IMR-90 (cell line): ENCODE results near the gene SART1. TPM values are rescaled to one million over a fixed set of nuclear protein-coding genes. Genes with fewer than 3 reads are reported as not detected.

Source experiments
- ATAC-seq: fragments of 200-7000 bp; cut with Tn5 transposase; 2 replicates; pipeline ENCODE4 v1.9.1; 2020; ENCODE audit warnings: low read depth, mild to moderate bottlenecking, moderate library complexity
- BruUV-seq: library from RNA; stranded (reverse); fragments of 400-500 nt; replicated peaks from 2 replicates; lab custom pipeline; 2021; lab: Mats Ljungman, UMichigan
- CTCF ChIA-PET: fragments of 300-600 bp; formaldehyde crosslinking; extraction: SDS; loops from one replicate; lab custom pipeline; 2021; ENCODE audit warnings: antibody characterized with exemption; lab: Yijun Ruan, JAX
- POLR2A ChIA-PET: fragments of 300-600 bp; sonication (Branson Sonifier 250); formaldehyde crosslinking; loops from one replicate; lab custom pipeline; 2022; ENCODE audit warnings: antibody characterized with exemption; ENCODE audit not compliant: unreplicated experiment; lab: Charles Lee
- DNase-seq: peaks from one replicate; pipeline ENCODE4 v3.0.0; 2013
- H2AFZ ChIP-seq: replicated peaks from 2 replicates; pipeline ENCODE3; 2013; ENCODE audit warnings: low read length, mild to moderate bottlenecking; ENCODE audit not compliant: poor library complexity
- H2AK5ac ChIP-seq: 2 replicates; pipeline ENCODE4 v1.6.1; 2013; ENCODE audit warnings: low read depth, low read length, inconsistent platforms
- H2AK9ac ChIP-seq: replicated peaks from 2 replicates; pipeline ENCODE3; 2013; ENCODE audit warnings: mild to moderate bottlenecking, low read depth, low read length, moderate library complexity; ENCODE audit not compliant: poor library complexity
- H2BK120ac ChIP-seq: 2 replicates; pipeline ENCODE4 v1.6.1; 2013; ENCODE audit warnings: low read depth, low read length, inconsistent platforms
- H2BK15ac ChIP-seq: 3 replicates; pipeline ENCODE4 v1.6.1; 2013; ENCODE audit warnings: low read depth, low read length, inconsistent platforms
- H2BK20ac ChIP-seq: 2 replicates; pipeline ENCODE4 v1.6.1; 2013; ENCODE audit warnings: low read depth, mild to moderate bottlenecking, inconsistent platforms, low read length, moderate library complexity
- H2BK5ac ChIP-seq: 2 replicates; pipeline ENCODE4 v1.6.1; 2013; ENCODE audit warnings: mild to moderate bottlenecking, low read depth, low read length, inconsistent platforms; ENCODE audit not compliant: poor library complexity, severe bottlenecking
- H3K14ac ChIP-seq: replicated peaks from 2 replicates; pipeline ENCODE4 v1.6.1; 2013; ENCODE audit warnings: low read depth, low read length, inconsistent platforms
- H3K18ac ChIP-seq: 2 replicates; pipeline ENCODE4 v1.6.1; 2013; ENCODE audit warnings: low read depth, low read length, control low read depth
- H3K23ac ChIP-seq: 2 replicates; pipeline ENCODE4 v1.6.1; 2013; ENCODE audit warnings: low read depth, low read length, inconsistent platforms
- H3K27ac ChIP-seq: 2 replicates; pipeline ENCODE4 v1.5.1; 2013; ENCODE audit warnings: mild to moderate bottlenecking, control low read depth, low read length; ENCODE audit not compliant: insufficient read depth
- H3K27me3 ChIP-seq: 2 replicates; pipeline ENCODE4 v1.6.1; 2013; ENCODE audit warnings: low read length; ENCODE audit not compliant: control insufficient read depth, insufficient read depth
- H3K36me3 ChIP-seq: 2 replicates; pipeline ENCODE4 v1.6.1; 2013; ENCODE audit warnings: low read length, mixed read lengths; ENCODE audit not compliant: control insufficient read depth, insufficient read depth
- H3K4ac ChIP-seq: 2 replicates; pipeline ENCODE4 v1.6.1; 2013; ENCODE audit warnings: low read depth, low read length, inconsistent platforms
- H3K4me1 ChIP-seq: 2 replicates; pipeline ENCODE4 v1.6.1; 2013; ENCODE audit warnings: low read length, mixed read lengths; ENCODE audit not compliant: control insufficient read depth, insufficient read depth
- H3K4me2 ChIP-seq: 2 replicates; pipeline ENCODE4 v1.6.1; 2013; ENCODE audit warnings: low read depth, mild to moderate bottlenecking, control low read depth, low read length, moderate library complexity
- H3K4me3 ChIP-seq: 2 replicates; pipeline ENCODE4 v1.5.1; 2013; ENCODE audit warnings: low read depth, mild to moderate bottlenecking, control low read depth, low read length, moderate library complexity; ENCODE audit not compliant: insufficient read depth
- H3K56ac ChIP-seq: 2 replicates; pipeline ENCODE4 v1.6.1; 2013; ENCODE audit warnings: low read length, inconsistent platforms; ENCODE audit not compliant: insufficient read depth; ENCODE audit errors: extremely low read depth
- H3K79me1 ChIP-seq, 2 experiments: 2 replicates each; pipeline ENCODE4 v1.6.1; 2013; ENCODE audit warnings: low read length in 2 of 2, inconsistent platforms in 1 of 2, low read depth in 1 of 2
- H3K9ac ChIP-seq: 2 replicates; pipeline ENCODE4 v1.6.1; 2013; ENCODE audit warnings: low read depth, low read length, control low read depth
- H3K9me1 ChIP-seq: 2 replicates; pipeline ENCODE4 v1.6.1; 2013; ENCODE audit warnings: low read length, inconsistent platforms; ENCODE audit not compliant: insufficient read depth
- H3K9me3 ChIP-seq: 2 replicates; pipeline ENCODE4 v1.6.1; 2013; ENCODE audit warnings: low read length; ENCODE audit not compliant: control insufficient read depth, insufficient read depth
- H4K20me1 ChIP-seq: 2 replicates; pipeline ENCODE4 v1.6.1; 2013; ENCODE audit warnings: low read length, inconsistent platforms; ENCODE audit not compliant: insufficient read depth
- H4K5ac ChIP-seq: 2 replicates; pipeline ENCODE4 v1.6.1; 2013; ENCODE audit warnings: mild to moderate bottlenecking, low read depth, low read length, control low read depth
- H4K8ac ChIP-seq, 2 experiments: 2 replicates each; pipeline ENCODE4 v1.6.1; 2013; ENCODE audit warnings: low read depth in 2 of 2, low read length in 2 of 2, control low read depth in 1 of 2, inconsistent platforms in 1 of 2
- H4K91ac ChIP-seq: 2 replicates; pipeline ENCODE4 v1.6.1; 2013; ENCODE audit warnings: low read depth, low read length, inconsistent platforms; ENCODE audit not compliant: insufficient read depth
- BHLHE40 ChIP-seq: fragments of 150-350 bp; IDR thresholded peaks from 2 replicates; pipeline ENCODE4 v1.6.1; 2016; ENCODE audit warnings: mild to moderate bottlenecking, low read depth, low read length
- CHD1 ChIP-seq: IDR thresholded peaks from 2 replicates; pipeline ENCODE4 v1.6.1; 2012; ENCODE audit warnings: low read depth, low read length, improper control_type of control experiment
- MAFK ChIP-seq: IDR thresholded peaks from 2 replicates; pipeline ENCODE4 v1.6.1; 2012; ENCODE audit warnings: low read depth, low read length, improper control_type of control experiment
- MAZ ChIP-seq: IDR thresholded peaks from 2 replicates; pipeline ENCODE4 v1.6.1; 2012; ENCODE audit warnings: low read depth, mild to moderate bottlenecking, low read length, improper control_type of control experiment, moderate library complexity, borderline replicate concordance
- RAD21 ChIP-seq: IDR thresholded peaks from 2 replicates; pipeline ENCODE4 v1.6.1; 2012; ENCODE audit warnings: low read length, improper control_type of control experiment
- RFX5 ChIP-seq: IDR thresholded peaks from 2 replicates; pipeline ENCODE4 v1.8.0; 2012; ENCODE audit warnings: low read depth, mild to moderate bottlenecking, low read length, moderate library complexity
- SMC3 ChIP-seq: fragments of 150-350 bp; IDR thresholded peaks from 2 replicates; pipeline ENCODE4 v1.6.1; 2016; ENCODE audit warnings: low read depth, mild to moderate bottlenecking, antibody characterized with exemption, low read length, moderate library complexity
- WGBS, 2 experiments: methylation state at CpG; one replicate each; pipeline versions ENCODE4 v1.1.5 to v1.1.7; 2013; ENCODE audit warnings: missing lambda C conversion rate in 2 of 2; ENCODE audit not compliant: insufficient read length in 1 of 2; ENCODE audit errors: extremely low coverage in 2 of 2; 5-methylcytosine and 5-hydroxymethylcytosine counted together
- dilution Hi-C: fragments of 300-500 bp; cut with HindIII; formaldehyde crosslinking; loops from one replicate; pipeline ENCODE4 v1.14.3; 2018; ENCODE audit warnings: low sequenced_read_pairs; ENCODE audit not compliant: unreplicated experiment
- in situ Hi-C: fragments of 300-500 bp; cut with MboI; formaldehyde crosslinking; loops from 3 replicates; pipeline ENCODE4 v1.14.3; 2019; ENCODE audit warnings: low sequenced_read_pairs, inconsistent platforms, mixed read lengths
- intact Hi-C: fragments of 100-400 bp; cut with micrococcal nuclease; formaldehyde crosslinking; loops from 2 replicates; pipeline ENCODE4 v1.10.0; 2022
- polyA plus RNA-seq, 3 experiments: library from polyadenylated mRNA; depleted of rRNA; stranded (reverse); fragments of >200 nt; gene quantifications; 2 replicates each; pipeline ENCODE4 v1.2.3, GENCODE V29; 2012; ENCODE audit warnings: low replicate concordance in 1 of 3
- total RNA-seq: library from RNA; depleted of rRNA; stranded (reverse); fragments of >200 nt; gene quantifications from 2 replicates; pipeline ENCODE4 v1.2.3, GENCODE V29; 2012
- TF ChIP-seq, protein P1 (sequence below): conservative IDR thresholded peaks from 2 replicates; pipeline ENCODE4 v1.5.1; 2012; ENCODE audit warnings: mild to moderate bottlenecking, low read depth, low read length, improper control_type of control experiment

SART1 gene
- total and polyA plus RNA-seq, 2 of the 4 experiments (the other 2 are of a cell fraction), result 25.5 to 43.5 TPM

DNA sequence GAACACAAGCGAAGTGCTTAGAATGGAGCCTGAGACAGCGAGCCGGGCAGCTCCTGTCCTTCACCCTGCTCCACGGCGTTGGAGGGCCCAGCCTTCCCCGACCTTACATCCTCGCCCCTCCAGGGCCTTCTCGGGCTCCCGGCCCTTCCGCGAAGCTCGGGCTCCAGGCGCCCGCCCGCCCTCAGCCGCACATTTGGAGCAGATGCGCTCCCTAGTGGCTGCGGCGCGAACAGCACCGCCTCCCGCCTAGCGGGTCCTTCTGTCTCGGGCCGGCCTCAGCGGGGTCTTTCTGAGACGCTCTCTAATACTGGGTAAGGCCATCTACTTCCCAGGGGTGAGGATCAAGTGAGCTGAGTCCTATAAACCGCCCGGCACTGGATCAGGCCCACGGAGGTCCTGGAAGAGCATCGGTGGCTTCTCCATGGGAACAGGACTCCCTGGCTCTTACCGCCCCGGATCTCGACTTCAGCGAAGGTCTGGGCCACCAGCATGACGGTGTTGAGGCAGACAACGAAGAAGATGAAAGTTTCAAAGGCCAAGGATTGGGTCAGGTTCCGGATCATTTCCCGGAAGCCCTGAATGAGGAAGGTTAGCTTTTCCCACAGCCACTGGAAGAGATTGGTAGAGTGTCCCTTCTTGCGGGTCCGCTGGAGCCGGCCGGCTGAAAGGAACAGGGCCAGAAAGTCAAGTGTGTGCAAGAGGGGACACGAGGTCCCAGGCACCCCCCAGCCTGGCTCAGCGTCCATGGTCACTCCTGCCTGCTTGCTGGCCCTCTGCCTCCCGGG, 61.1 kb downstream of the SART1 start:
- no peak overlapping the region for H2BK5ac ChIP-seq
- H3K9me1 ChIP-seq, result peaks cover 5% of the 10 kb centered on the region; the same call in 1 of the 2 replicates
- peak overlapping the region; percentile 88 for H4K5ac ChIP-seq
- H2BK15ac ChIP-seq, result no peak overlapping the region
- no peak overlapping the region; the same call in 1 of the 2 replicates for H3K9ac ChIP-seq
- H3K56ac ChIP-seq, result no peak overlapping the region
- H3K4me1 ChIP-seq, result peaks cover 9% of the 10 kb centered on the region
- no peak overlapping the region for H3K27ac ChIP-seq
- BruUV-seq, result no TSS peak
- peak overlapping the region; percentile 62 to 97 for H4K8ac ChIP-seq
- peaks cover 0 to 4% of the 10 kb centered on the region in 2 experiments; a peak in 1 of 4 replicates for H3K79me1 ChIP-seq
- H3K27me3 ChIP-seq, result no peaks in the 10 kb centered on the region; the same call in 1 of the 2 replicates
- in situ Hi-C loops (no loop called here), intact Hi-C loops (no loop called here), dilution Hi-C loops (no loop called here)
- peak overlapping the region; percentile 98 for H2AFZ ChIP-seq
- ATAC-seq (peak; percentile 95), DNase-seq (peak; percentile 29)
- peak overlapping the region; percentile 79 for H2AK9ac ChIP-seq
- no peak overlapping the region for H3K4me3 ChIP-seq
- no peak overlapping the region for H2BK20ac ChIP-seq
- 0 out of 2 replicates have a peak overlapping the region, but pooled peaks have one; percentile 17 for H2AK5ac ChIP-seq
- H4K91ac ChIP-seq, result peak overlapping the region; percentile 76; the same call in 1 of the 2 replicates
- peak overlapping the region; percentile 71 for H3K4me2 ChIP-seq
- H2BK120ac ChIP-seq, result peak overlapping the region; percentile 72; the same call in 1 of the 2 replicates
- peak overlapping the region; percentile 33; the same call in 1 of the 2 replicates for H3K18ac ChIP-seq
- peak overlapping the region; percentile 86 for H3K4ac ChIP-seq
- H3K14ac ChIP-seq, result no peak overlapping the region; the same call in 1 of the 2 replicates
- H3K23ac ChIP-seq, result no peak overlapping the region
- no peaks in the 10 kb centered on the region for H3K36me3 ChIP-seq
- ChIA-PET POLR2A (no interaction called here), CTCF (interaction anchor here (0.6 to 1.8 kb wide), 7 partner anchors 14 to 207 kb away, joined by 3 to 5 read pairs (median 3); partner anchors contain the start of gene SF3B2)
- no peaks in the 10 kb centered on the region for H3K9me3 ChIP-seq
- H4K20me1 ChIP-seq, result no peaks in the 10 kb centered on the region
- TF ChIP-seq RAD21 (peak; percentile 70), MAFK (no peak), RFX5 (no peak), CHD1 (no peak), BHLHE40 (no peak), SMC3 (peak; percentile 49), MAZ (peak; percentile 74; the same call in 1 of the 2 replicates)
- TF ChIP-seq, protein P1, sequence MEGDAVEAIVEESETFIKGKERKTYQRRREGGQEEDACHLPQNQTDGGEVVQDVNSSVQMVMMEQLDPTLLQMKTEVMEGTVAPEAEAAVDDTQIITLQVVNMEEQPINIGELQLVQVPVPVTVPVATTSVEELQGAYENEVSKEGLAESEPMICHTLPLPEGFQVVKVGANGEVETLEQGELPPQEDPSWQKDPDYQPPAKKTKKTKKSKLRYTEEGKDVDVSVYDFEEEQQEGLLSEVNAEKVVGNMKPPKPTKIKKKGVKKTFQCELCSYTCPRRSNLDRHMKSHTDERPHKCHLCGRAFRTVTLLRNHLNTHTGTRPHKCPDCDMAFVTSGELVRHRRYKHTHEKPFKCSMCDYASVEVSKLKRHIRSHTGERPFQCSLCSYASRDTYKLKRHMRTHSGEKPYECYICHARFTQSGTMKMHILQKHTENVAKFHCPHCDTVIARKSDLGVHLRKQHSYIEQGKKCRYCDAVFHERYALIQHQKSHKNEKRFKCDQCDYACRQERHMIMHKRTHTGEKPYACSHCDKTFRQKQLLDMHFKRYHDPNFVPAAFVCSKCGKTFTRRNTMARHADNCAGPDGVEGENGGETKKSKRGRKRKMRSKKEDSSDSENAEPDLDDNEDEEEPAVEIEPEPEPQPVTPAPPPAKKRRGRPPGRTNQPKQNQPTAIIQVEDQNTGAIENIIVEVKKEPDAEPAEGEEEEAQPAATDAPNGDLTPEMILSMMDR, result peak; percentile 84
- 18% methylated on average over 16 of the region's 46 CpGs; no CpG with 5 or more reads in 1 of the 2 experiments for WGBS, 2 experiments
